KMS-11 (cell line): ENCODE measurements around the gene DDX28.

Source experiments
- H2AFZ ChIP-seq: fragments of 200-600 bp; sonication (generic); 2 replicates; pipeline ENCODE4 v1.6.1; 2016; ENCODE audit warnings: antibody characterized with exemption, mixed run types, low read depth
- H3K27ac ChIP-seq: fragments of 200-600 bp; sonication (generic); 2 replicates; pipeline ENCODE4 v1.6.1; 2016; ENCODE audit warnings: mild to moderate bottlenecking, mixed run types
- H3K27me3 ChIP-seq: fragments of 200-600 bp; sonication (generic); 2 replicates; pipeline ENCODE4 v1.6.1; 2017; ENCODE audit warnings: mild to moderate bottlenecking, low read depth, mixed run types, moderate library complexity; ENCODE audit not compliant: insufficient read depth
- H3K36me3 ChIP-seq: fragments of 200-600 bp; sonication (generic); 2 replicates; pipeline ENCODE4 v1.6.1; 2017; ENCODE audit warnings: mild to moderate bottlenecking, mixed run types; ENCODE audit not compliant: insufficient read depth
- H3K4me1 ChIP-seq: fragments of 200-600 bp; sonication (generic); 2 replicates; pipeline ENCODE4 v1.6.1; 2016; ENCODE audit warnings: mild to moderate bottlenecking, low read depth, mixed run types; ENCODE audit not compliant: poor library complexity, severe bottlenecking
- H3K4me2 ChIP-seq: fragments of 200-600 bp; sonication (generic); 2 replicates; pipeline ENCODE4 v1.7.0; 2016; ENCODE audit warnings: mild to moderate bottlenecking, mixed run types
- H3K4me3 ChIP-seq: fragments of 200-600 bp; sonication (generic); IDR thresholded peaks from 2 replicates; pipeline ENCODE4 v1.6.1; 2017; ENCODE audit warnings: low read depth, low read length, mixed read lengths; ENCODE audit not compliant: insufficient read depth
- H3K79me2 ChIP-seq: fragments of 200-600 bp; sonication (generic); 2 replicates; pipeline ENCODE4 v1.6.1; 2016; ENCODE audit warnings: low read depth, mixed run types; ENCODE audit not compliant: insufficient read depth
- H3K9ac ChIP-seq: fragments of 200-600 bp; sonication (generic); 2 replicates; pipeline ENCODE4 v1.6.1; 2016; ENCODE audit warnings: mild to moderate bottlenecking, mixed run types
- H4K20me1 ChIP-seq: fragments of 200-600 bp; sonication (generic); 2 replicates; pipeline ENCODE4 v1.6.1; 2016; ENCODE audit warnings: mild to moderate bottlenecking, mixed run types; ENCODE audit not compliant: insufficient read depth
- TF ChIP-seq, protein P1 (sequence below): fragments of 200-600 bp; sonication (generic); conservative IDR thresholded peaks from 2 replicates; pipeline ENCODE4 v1.6.1; 2017; ENCODE audit warnings: low read depth, mild to moderate bottlenecking, antibody characterized with exemption, low read length, moderate library complexity, mixed read lengths

Gene DDX28

DNA sequence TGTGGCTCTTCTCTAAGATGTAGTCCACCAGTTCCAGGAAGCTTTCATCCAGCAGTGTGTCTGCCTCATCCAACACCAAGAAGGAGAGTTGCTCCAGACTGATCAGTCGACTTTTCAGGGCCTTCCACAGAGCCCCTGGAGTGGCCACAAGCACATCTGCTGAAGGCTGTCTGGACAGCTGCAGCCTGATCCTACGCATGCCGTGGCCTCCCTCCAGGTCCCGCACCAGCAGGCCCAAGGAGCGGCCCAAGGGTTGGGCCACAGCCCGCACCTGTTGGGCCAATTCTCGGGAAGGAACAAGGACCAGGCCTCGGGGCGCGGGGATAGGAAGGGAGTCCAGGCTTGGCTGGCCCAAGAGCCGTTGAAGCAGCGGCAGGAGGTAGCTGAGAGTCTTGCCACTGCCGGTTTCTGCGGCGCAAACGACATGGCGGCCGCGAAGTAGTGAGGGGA lies 729 bp downstream of the DDX28 start:
- H3K4me2 ChIP-seq = peak overlapping the region; percentile 100
- H3K27ac ChIP-seq = peak overlapping the region; percentile 85
- TF ChIP-seq, protein P1, sequence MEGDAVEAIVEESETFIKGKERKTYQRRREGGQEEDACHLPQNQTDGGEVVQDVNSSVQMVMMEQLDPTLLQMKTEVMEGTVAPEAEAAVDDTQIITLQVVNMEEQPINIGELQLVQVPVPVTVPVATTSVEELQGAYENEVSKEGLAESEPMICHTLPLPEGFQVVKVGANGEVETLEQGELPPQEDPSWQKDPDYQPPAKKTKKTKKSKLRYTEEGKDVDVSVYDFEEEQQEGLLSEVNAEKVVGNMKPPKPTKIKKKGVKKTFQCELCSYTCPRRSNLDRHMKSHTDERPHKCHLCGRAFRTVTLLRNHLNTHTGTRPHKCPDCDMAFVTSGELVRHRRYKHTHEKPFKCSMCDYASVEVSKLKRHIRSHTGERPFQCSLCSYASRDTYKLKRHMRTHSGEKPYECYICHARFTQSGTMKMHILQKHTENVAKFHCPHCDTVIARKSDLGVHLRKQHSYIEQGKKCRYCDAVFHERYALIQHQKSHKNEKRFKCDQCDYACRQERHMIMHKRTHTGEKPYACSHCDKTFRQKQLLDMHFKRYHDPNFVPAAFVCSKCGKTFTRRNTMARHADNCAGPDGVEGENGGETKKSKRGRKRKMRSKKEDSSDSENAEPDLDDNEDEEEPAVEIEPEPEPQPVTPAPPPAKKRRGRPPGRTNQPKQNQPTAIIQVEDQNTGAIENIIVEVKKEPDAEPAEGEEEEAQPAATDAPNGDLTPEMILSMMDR = no peak
- no peaks in the 10 kb centered on the region for H4K20me1 ChIP-seq
- peak overlapping the region; percentile 91 for H2AFZ ChIP-seq
- no peaks in the 10 kb centered on the region for H3K36me3 ChIP-seq
- H3K79me2 ChIP-seq = peaks cover 29% of the 10 kb centered on the region
- H3K4me1 ChIP-seq = peaks cover 23% of the 10 kb centered on the region
- no peak overlapping the region for H3K4me3 ChIP-seq
- H3K9ac ChIP-seq = peak overlapping the region; percentile 98
- no peaks in the 10 kb centered on the region for H3K27me3 ChIP-seq

DNA sequence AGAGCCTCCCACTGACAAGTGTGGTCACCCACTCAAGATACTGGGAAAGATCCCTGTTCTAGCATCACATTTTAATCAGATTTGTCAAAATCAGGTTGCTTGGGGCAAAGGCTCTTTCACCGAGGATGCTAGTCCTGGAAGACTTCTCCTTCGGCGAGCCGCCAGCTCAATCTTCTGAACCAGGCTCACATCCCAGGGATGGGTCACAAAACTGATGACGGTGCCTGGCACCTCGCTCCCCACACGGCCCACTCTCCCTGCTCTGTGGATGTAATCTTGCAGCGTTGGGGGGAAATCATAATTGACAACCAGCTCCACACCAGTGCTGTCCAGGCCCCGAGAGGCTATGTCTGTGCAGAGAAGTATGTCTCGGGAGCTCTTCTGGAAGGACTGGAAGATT lies 1.5 kb downstream of the DDX28 start:
- H3K4me1 ChIP-seq = peaks cover 23% of the 10 kb centered on the region
- H2AFZ ChIP-seq = no peak overlapping the region
- peak overlapping the region; percentile 100 for H3K4me2 ChIP-seq
- H3K27me3 ChIP-seq = no peaks in the 10 kb centered on the region
- TF ChIP-seq, protein P1 = no peak
- H4K20me1 ChIP-seq = no peaks in the 10 kb centered on the region
- no peak overlapping the region for H3K4me3 ChIP-seq
- peaks cover 29% of the 10 kb centered on the region for H3K79me2 ChIP-seq
- no peaks in the 10 kb centered on the region for H3K36me3 ChIP-seq
- no peak overlapping the region for H3K9ac ChIP-seq
- H3K27ac ChIP-seq = no peak overlapping the region

DNA sequence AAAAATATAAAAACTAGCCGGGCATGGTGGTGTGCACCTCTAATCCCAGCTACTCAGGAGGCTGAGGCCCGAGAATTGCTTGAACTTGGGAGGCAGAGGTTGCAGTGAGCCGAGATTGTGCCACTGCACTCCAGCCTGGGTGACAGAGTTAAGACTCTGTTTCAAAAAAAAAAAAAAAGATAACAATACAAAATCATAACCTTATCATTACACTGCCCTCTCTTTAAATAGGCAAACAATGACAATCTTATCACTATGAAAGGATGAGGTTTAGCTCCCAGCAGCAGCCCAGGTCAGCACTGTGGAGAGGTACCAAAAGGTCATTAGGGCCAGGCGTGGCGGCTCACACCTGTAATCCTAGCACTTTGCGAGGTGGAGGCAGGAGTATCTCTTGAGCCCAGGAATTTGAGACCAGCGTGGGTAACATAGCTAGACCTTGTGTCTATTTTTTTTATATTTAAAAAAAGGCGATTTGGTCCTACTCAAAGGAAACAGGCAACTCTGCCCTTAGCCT lies 3.8 kb downstream of the DDX28 start:
- Histone ChIP-seq H3K4me3 (no peak overlapping the region), H3K9ac (no peak overlapping the region), H3K4me1 (peaks cover 18% of the 10 kb centered on the region), H3K27me3 (no peaks in the 10 kb centered on the region), H3K36me3 (no peaks in the 10 kb centered on the region), H2AFZ (no peak overlapping the region), H3K27ac (no peak overlapping the region), H3K79me2 (peaks cover 27% of the 10 kb centered on the region), H3K4me2 (no peak overlapping the region), H4K20me1 (no peaks in the 10 kb centered on the region)
- TF ChIP-seq, protein P1 = no peak

DNA sequence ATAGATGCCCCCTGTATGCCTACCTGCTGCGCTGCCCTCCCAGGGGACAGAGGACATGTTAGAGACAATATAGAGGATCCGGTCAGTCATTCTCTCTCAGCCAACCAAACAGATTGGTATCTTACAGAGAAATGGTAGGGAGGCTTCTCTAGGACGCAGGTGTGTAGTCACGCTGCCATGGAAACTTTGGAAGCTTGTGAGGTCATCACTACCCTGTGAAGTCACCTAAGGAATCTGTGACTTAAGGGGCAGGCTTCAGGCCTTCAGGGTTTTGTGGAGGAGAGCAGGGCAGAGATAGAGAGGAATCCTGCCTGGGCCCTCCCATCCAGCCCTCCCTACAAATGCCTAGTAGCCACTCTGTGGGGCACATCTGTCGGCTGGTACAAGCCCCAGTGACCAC lies 7.4 kb downstream of the DDX28 start, which contains the start of gene DPEP2NB:
Gene DPEP2NB (minus strand): TSS at position 231 of the 400 bp plus-strand sequence. CDS start 141 bp downstream, at position 90.
- Histone ChIP-seq H3K9ac (no peak within 1 kb of the TSS), H3K36me3 (no peaks in the 10 kb centered on the region), H3K79me2 (no peaks in the 10 kb centered on the region), H3K4me2 (no peak within 1 kb of the TSS), H3K27me3 (no peaks in the 10 kb centered on the region), H3K27ac (no peak within 1 kb of the TSS), H3K4me1 (no peaks in the 10 kb centered on the region), H4K20me1 (no peaks in the 10 kb centered on the region), H3K4me3 (no peak within 1 kb of the TSS), H2AFZ (no peak within 1 kb of the TSS)
- TF ChIP-seq, protein P1 = no peak
